ENCODE measurements around the gene LOC128125822.

LOC128125822 gene

GRCh38 chr6:63530182-63530581 is 42.1 kb upstream of the LOC128125822 start:
- no peak for DNase-seq
- H3K4me1 ChIP-seq (ENCODE audit: insufficient read depth, low read length): no peaks in the 10 kb centered on the region
- no peak for TF ChIP-seq CTCF (IDR thresholded peaks at IDR 0.05; ENCODE audit: borderline replicate concordance, extremely low read depth, low read length, poor library complexity, severe bottlenecking)
- no peak for TF ChIP-seq EZH2 (IDR thresholded peaks at IDR 0.05; ENCODE audit: borderline replicate concordance, low read depth, low read length, severe bottlenecking)

GRCh38 chr6:63530991-63531390 is 41.3 kb upstream of the LOC128125822 start:
- H3K4me2 ChIP-seq (ENCODE audit: insufficient read depth, low read length): no peak overlapping the region
- H3K36me3 ChIP-seq (ENCODE audit: insufficient read depth, low read length): no peaks in the 10 kb centered on the region
- no peak overlapping the region for H3K9ac ChIP-seq (ENCODE audit: low read depth, low read length)
- no peaks in the 10 kb centered on the region for H3K4me1 ChIP-seq (ENCODE audit: insufficient read depth, low read length)
- no peak for TF ChIP-seq CTCF (IDR thresholded peaks at IDR 0.05; ENCODE audit: borderline replicate concordance, extremely low read depth, low read length, poor library complexity, severe bottlenecking)
- TF ChIP-seq EZH2 (IDR thresholded peaks at IDR 0.05; ENCODE audit: borderline replicate concordance, low read depth, low read length, severe bottlenecking): no peak
- ATAC-seq (ENCODE audit: insufficient read depth, low read depth) (no peak), DNase-seq (no peak)
- H3K27me3 ChIP-seq (ENCODE audit: insufficient read depth, low read length, poor library complexity): no peaks in the 10 kb centered on the region
- H3K79me2 ChIP-seq (ENCODE audit: insufficient read depth, low read length): no peaks in the 10 kb centered on the region
- no peak overlapping the region for H3K4me3 ChIP-seq (ENCODE audit: low read depth in 1 of 2, low read length in 2 of 2)
- no peaks in the 10 kb centered on the region for H4K20me1 ChIP-seq (ENCODE audit: insufficient read depth, low read length)
- H3K9me3 ChIP-seq (ENCODE audit: insufficient read depth, low read length, severe bottlenecking): no peaks in the 10 kb centered on the region
- no peak overlapping the region for H2AFZ ChIP-seq (ENCODE audit: low read depth, low read length)
- H3K27ac ChIP-seq (ENCODE audit: low read length): no peak overlapping the region

More at GRCh38 chr6:63530182-63530581, 42.1 kb upstream of the LOC128125822 start:
- Histone ChIP-seq H3K36me3 (ENCODE audit: insufficient read depth, low read length) (no peaks in the 10 kb centered on the region), H3K4me3 (ENCODE audit: low read depth in 1 of 2, low read length in 2 of 2) (no peak overlapping the region), H3K27me3 (ENCODE audit: insufficient read depth, low read length, poor library complexity) (no peaks in the 10 kb centered on the region), H3K9me3 (ENCODE audit: insufficient read depth, low read length, severe bottlenecking) (no peaks in the 10 kb centered on the region), H3K4me2 (ENCODE audit: insufficient read depth, low read length) (no peak overlapping the region), H2AFZ (ENCODE audit: low read depth, low read length) (no peak overlapping the region), H3K27ac (ENCODE audit: low read length) (no peak overlapping the region), H3K9ac (ENCODE audit: low read depth, low read length) (no peak overlapping the region), H3K79me2 (ENCODE audit: insufficient read depth, low read length) (no peaks in the 10 kb centered on the region), H4K20me1 (ENCODE audit: insufficient read depth, low read length) (no peaks in the 10 kb centered on the region)
- no peak for ATAC-seq (ENCODE audit: insufficient read depth, low read depth)

GRCh38 chr6:63533026-63533425 is 39.3 kb upstream of the LOC128125822 start:
- Histone ChIP-seq H3K79me2 (ENCODE audit: insufficient read depth, low read length) (no peaks in the 10 kb centered on the region), H2AFZ (ENCODE audit: low read depth, low read length) (no peak overlapping the region), H4K20me1 (ENCODE audit: insufficient read depth, low read length) (no peaks in the 10 kb centered on the region), H3K27me3 (ENCODE audit: insufficient read depth, low read length, poor library complexity) (no peaks in the 10 kb centered on the region), H3K4me2 (ENCODE audit: insufficient read depth, low read length) (no peak overlapping the region), H3K9ac (ENCODE audit: low read depth, low read length) (no peak overlapping the region), H3K4me1 (ENCODE audit: insufficient read depth, low read length) (no peaks in the 10 kb centered on the region), H3K27ac (ENCODE audit: low read length) (no peak overlapping the region), H3K36me3 (ENCODE audit: insufficient read depth, low read length) (no peaks in the 10 kb centered on the region), H3K9me3 (ENCODE audit: insufficient read depth, low read length, severe bottlenecking) (no peaks in the 10 kb centered on the region), H3K4me3 (ENCODE audit: low read depth in 1 of 2, low read length in 2 of 2) (no peak overlapping the region)
- TF ChIP-seq CTCF (IDR thresholded peaks at IDR 0.05; ENCODE audit: borderline replicate concordance, extremely low read depth, low read length, poor library complexity, severe bottlenecking) (no peak), EZH2 (IDR thresholded peaks at IDR 0.05; ENCODE audit: borderline replicate concordance, low read depth, low read length, severe bottlenecking) (no peak)
- ATAC-seq (ENCODE audit: insufficient read depth, low read depth): no peak
- DNase-seq: no peak

GRCh38 chr6:63533952-63534351 is 38.3 kb upstream of the LOC128125822 start:
- H3K4me1 ChIP-seq (ENCODE audit: insufficient read depth, low read length): no peaks in the 10 kb centered on the region
- no peak for ATAC-seq (ENCODE audit: insufficient read depth, low read depth)
- H3K27ac ChIP-seq (ENCODE audit: low read length): no peak overlapping the region

More at GRCh38 chr6:63533952-63534351, 38.3 kb upstream of the LOC128125822 start:
- TF ChIP-seq CTCF (IDR thresholded peaks at IDR 0.05; ENCODE audit: borderline replicate concordance, extremely low read depth, low read length, poor library complexity, severe bottlenecking) (no peak), EZH2 (IDR thresholded peaks at IDR 0.05; ENCODE audit: borderline replicate concordance, low read depth, low read length, severe bottlenecking) (no peak)
- no peaks in the 10 kb centered on the region for H3K36me3 ChIP-seq (ENCODE audit: insufficient read depth, low read length)
- H4K20me1 ChIP-seq (ENCODE audit: insufficient read depth, low read length): no peaks in the 10 kb centered on the region
- no peak for DNase-seq
- no peaks in the 10 kb centered on the region for H3K27me3 ChIP-seq (ENCODE audit: insufficient read depth, low read length, poor library complexity)
- H3K4me2 ChIP-seq (ENCODE audit: insufficient read depth, low read length): no peak overlapping the region
- no peaks in the 10 kb centered on the region for H3K79me2 ChIP-seq (ENCODE audit: insufficient read depth, low read length)
- no peak overlapping the region for H2AFZ ChIP-seq (ENCODE audit: low read depth, low read length)
- H3K4me3 ChIP-seq (ENCODE audit: low read depth in 1 of 2, low read length in 2 of 2): no peak overlapping the region
- H3K9ac ChIP-seq (ENCODE audit: low read depth, low read length): no peak overlapping the region
- no peaks in the 10 kb centered on the region for H3K9me3 ChIP-seq (ENCODE audit: insufficient read depth, low read length, severe bottlenecking)

Measured in DND-41 (cell line).